Measurements from ENCODE around the gene PRSS53. TPM values are rescaled to one million over a fixed set of nuclear protein-coding genes. Genes with fewer than 3 reads are reported as not detected.
A peak's percentile ranks its signal among the peaks of the same experiment; 100 is the strongest.
"Not testable (repeated sequence)": the region's sequence is repeated elsewhere in the genome, so short reads cannot be mapped to it uniquely, and the experiment has no call there.

Gene PRSS53
- total RNA-seq, 1 donor from 2014 or later = 0.92 TPM

GRCh38 chr16:31118223-31119155, 29.7 kb upstream of the PRSS53 start:
- no peak for DNase-seq (ENCODE audit: low read depth, low spot score)

GRCh38 chr16:31117384-31118222, 28.9 kb upstream of the PRSS53 start, which contains the start of gene KAT8:
KAT8 (plus strand) TSS chr16:31117664; CDS start chr16:31117682, 18 bp downstream.
- peak; percentile 93 for DNase-seq (ENCODE audit: low read depth, low spot score)

GRCh38 chr16:31114468-31114867, 25.7 kb upstream of the PRSS53 start:
- DNase-seq (ENCODE audit: low read depth, low spot score) = no peak

GRCh38 chr16:31113121-31114120, 24.7 kb upstream of the PRSS53 start:
- no peak for DNase-seq (ENCODE audit: low read depth, low spot score)

- DNase-seq (ENCODE audit: low read depth, low spot score) = no peak
These were observed 24.0 kb upstream of the PRSS53 start for GRCh38 chr16:31112711-31113110.

- DNase-seq (ENCODE audit: low read depth, low spot score) = no peak
These were observed 23.2 kb upstream of the PRSS53 start for GRCh38 chr16:31111881-31112466.

- no peak for DNase-seq (ENCODE audit: low read depth, low spot score)
These were observed 21.6 kb upstream of the PRSS53 start for GRCh38 chr16:31110106-31111034.

GRCh38 chr16:31109622-31110021, 20.9 kb upstream of the PRSS53 start:
- DNase-seq (ENCODE audit: low read depth, low spot score) = no peak

- no peak for DNase-seq (ENCODE audit: low read depth, low spot score)
These were observed 20.2 kb upstream of the PRSS53 start for GRCh38 chr16:31108794-31109558.

GRCh38 chr16:31108035-31108793, 19.5 kb upstream of the PRSS53 start, which contains the start of gene BCKDK:
BCKDK (plus strand) TSS chr16:31108386; CDS start chr16:31109224, 838 bp downstream.
- no peak for DNase-seq (ENCODE audit: low read depth, low spot score)

- no peak for DNase-seq (ENCODE audit: low read depth, low spot score)
These were observed 18.7 kb upstream of the PRSS53 start for GRCh38 chr16:31107465-31107867.

GRCh38 chr16:31106509-31107464, 18.0 kb upstream of the PRSS53 start:
- no peak for DNase-seq (ENCODE audit: low read depth, low spot score)

GRCh38 chr16:31105677-31106213, 17.0 kb upstream of the PRSS53 start:
- DNase-seq (ENCODE audit: low read depth, low spot score) = no peak

GRCh38 chr16:31100876-31101641, 12.3 kb upstream of the PRSS53 start:
- DNase-seq (ENCODE audit: low read depth, low spot score) = not testable (repeated sequence)

- no peak for DNase-seq (ENCODE audit: low read depth, low spot score)
These were observed 11.3 kb upstream of the PRSS53 start for GRCh38 chr16:31099860-31100638.

Data from pulmonary artery endothelial cell (primary cell).